HepG2 (cell line): Measurements from ENCODE around the gene LRRC15. TPM values are rescaled to one million over a fixed set of nuclear protein-coding genes. Genes with fewer than 3 reads are reported as not detected.

ENCODE experiments used
- ATAC-seq: fragments of 200-7000 bp; cut with Tn5 transposase; 3 replicates; pipeline ENCODE4 v1.9.1; 2020; ENCODE audit warnings: mild to moderate bottlenecking, moderate library complexity
- BruUV-seq: library from RNA; stranded (reverse); fragments of 400-500 nt; replicated peaks from 2 replicates; lab custom pipeline; 2021; lab: Mats Ljungman, UMichigan
- CTCF ChIA-PET: fragments of 300-600 bp; formaldehyde crosslinking; extraction: SDS; loops from one replicate; lab custom pipeline; 2021; ENCODE audit warnings: low total read pairs, inconsistent platforms, low intra/inter-chr PET ratio; lab: Yijun Ruan, JAX
- POLR2A ChIA-PET: fragments of 350-600 bp; sonication (Branson Sonifier 250); formaldehyde crosslinking; loops from one replicate; lab custom pipeline; 2020; ENCODE audit warnings: antibody characterized with exemption, inconsistent platforms; lab: Yijun Ruan, JAX
- DNase-seq: peaks from one replicate; pipeline ENCODE4 v3.0.0-alpha.2; 2015; ENCODE audit warnings: low spot score
- FAIRE-seq: peaks from 3 replicates; lab custom pipeline; 2011; peaks lifted over from hg19 to GRCh38; lab: Jason Lieb, UNC
- H2AFZ ChIP-seq: one replicate; pipeline ENCODE4 v1.6.1; 2011; ENCODE audit warnings: low read length, inconsistent platforms
- H3K27ac ChIP-seq: fragments of 300-600 bp; 3 replicates; pipeline ENCODE4 v1.8.0; 2011; ENCODE audit warnings: mixed run types, mild to moderate bottlenecking, mixed read lengths, low read length, inconsistent platforms; ENCODE audit not compliant: insufficient read depth; ENCODE audit errors: extremely low read length
- H3K27me3 ChIP-seq, 2 experiments: fragments of 200-600 bp in 1 of 2; 2 replicates in 1 of 2; 3 replicates in 1 of 2; pipeline versions ENCODE4 v1.6.0 to v1.8.0; 2011; ENCODE audit warnings: low read length in 2 of 2, mild to moderate bottlenecking in 2 of 2, moderate library complexity in 2 of 2, inconsistent platforms in 1 of 2; ENCODE audit not compliant: insufficient read depth in 2 of 2, control insufficient read depth in 1 of 2
- H3K36me3 ChIP-seq, 2 experiments: fragments of 200-600 bp in 1 of 2; replicated peaks in 1 of 2; 2 replicates in 1 of 2; 3 replicates in 1 of 2; pipeline versions ENCODE4 v1.5.1 to v1.8.0; 2011; ENCODE audit warnings: low read length in 2 of 2, inconsistent platforms in 1 of 2; ENCODE audit not compliant: insufficient read depth in 2 of 2, control insufficient read depth in 1 of 2
- H3K4me1 ChIP-seq: 2 replicates; pipeline ENCODE4 v1.5.1; 2012; ENCODE audit warnings: low read length, inconsistent platforms; ENCODE audit not compliant: insufficient read depth
- H3K4me2 ChIP-seq: 2 replicates; pipeline ENCODE4 v1.6.0; 2011; ENCODE audit warnings: low read depth, low read length, inconsistent platforms
- H3K4me3 ChIP-seq, 3 experiments: fragments of 200-600 bp in 1 of 3; sonication (generic), shearing (Covaris generic) in 1 of 3; replicated peaks in 1 of 3; 2 replicates each; pipeline ENCODE4 v1.5.1; 2011 to 2016; ENCODE audit warnings: low read length in 3 of 3, inconsistent platforms in 2 of 3, low read depth in 2 of 3, mild to moderate bottlenecking in 2 of 3, control low read depth in 1 of 3, mixed read lengths in 1 of 3; ENCODE audit not compliant: insufficient read depth in 1 of 3
- H3K79me2 ChIP-seq: one replicate; pipeline ENCODE4 v1.6.1; 2011; ENCODE audit warnings: low read length, inconsistent platforms; ENCODE audit not compliant: insufficient read depth
- H3K9ac ChIP-seq: 2 replicates; pipeline ENCODE4 v1.6.0; 2011; ENCODE audit warnings: mild to moderate bottlenecking, low read depth, low read length, inconsistent platforms; ENCODE audit not compliant: insufficient read depth
- H3K9me3 ChIP-seq: 2 replicates; pipeline ENCODE4 v1.5.1; 2012; ENCODE audit warnings: mild to moderate bottlenecking, low read length
- H4K20me1 ChIP-seq: 2 replicates; pipeline ENCODE4 v1.6.0; 2011; ENCODE audit warnings: inconsistent platforms, mild to moderate bottlenecking, low read length, moderate library complexity; ENCODE audit not compliant: insufficient read depth
- CBX2 ChIP-seq, 2 experiments: fragments of 200-600 bp in 1 of 2; sonication (generic); formaldehyde crosslinking in 1 of 2; IDR thresholded peaks; 2 replicates each; pipeline versions ENCODE4 v1.7.0 to v1.8.1; 2018 to 2022; ENCODE audit warnings: low read depth in 2 of 2, low read length in 1 of 2, mild to moderate bottlenecking in 1 of 2, missing genetic modification reagents in 1 of 2
- IKZF1 ChIP-seq: fragments of 450-650 bp; IDR thresholded peaks from 2 replicates; pipeline ENCODE4 v1.7.1; 2016
- ISX ChIP-seq: sonication (generic); formaldehyde crosslinking; conservative IDR thresholded peaks from 2 replicates; pipeline ENCODE4 v1.5.0; 2020; ENCODE audit warnings: missing genetic modification reagents
- MTF2 ChIP-seq: sonication (generic); formaldehyde crosslinking; IDR thresholded peaks from 2 replicates; pipeline ENCODE4 v1.5.0; 2020; ENCODE audit warnings: missing genetic modification reagents, borderline replicate concordance
- RNF2 ChIP-seq: fragments of 450-650 bp; conservative IDR thresholded peaks from 2 replicates; pipeline ENCODE4 v1.6.1; 2016; ENCODE audit warnings: low read depth
- RXRA ChIP-seq: sonication (generic); formaldehyde crosslinking; IDR thresholded peaks from 2 replicates; pipeline ENCODE4 v1.5.1; 2020; ENCODE audit warnings: missing genetic modification reagents
- ZFP62 ChIP-seq: sonication (generic); formaldehyde crosslinking; IDR thresholded peaks from 2 replicates; pipeline ENCODE4 v1.4.0; 2020; ENCODE audit warnings: missing genetic modification reagents
- ZNF275 ChIP-seq: sonication (generic); formaldehyde crosslinking; IDR thresholded peaks from 2 replicates; pipeline ENCODE4 v1.8.0; 2022; ENCODE audit warnings: missing genetic modification reagents, mild to moderate bottlenecking, inconsistent platforms, borderline replicate concordance
- ZNF446 ChIP-seq: sonication (generic); formaldehyde crosslinking; IDR thresholded peaks from 2 replicates; pipeline ENCODE4 v1.5.0; 2020; ENCODE audit warnings: mild to moderate bottlenecking, missing genetic modification reagents
- ZNF451 ChIP-seq: sonication (generic); formaldehyde crosslinking; IDR thresholded peaks from 2 replicates; pipeline ENCODE4 v1.5.0; 2020; ENCODE audit warnings: mild to moderate bottlenecking, missing genetic modification reagents
- WGBS: methylation state at CpG from one replicate; pipeline ENCODE4 v1.1.6; 2017; ENCODE audit warnings: low lambda C conversion rate; 5-methylcytosine and 5-hydroxymethylcytosine counted together
- in situ Hi-C: cut with HindIII; loops from 2 replicates; pipeline ENCODE4 v1.10.0; 2017; ENCODE audit warnings: low pct_unique_long_range_greater_than_20kb; ENCODE audit not compliant: extremely low pct_ligation_motif_present
- intact Hi-C: fragments of 100-400 bp; cut with micrococcal nuclease; formaldehyde crosslinking; loops from one replicate; pipeline ENCODE4 v1.10.0; 2022; ENCODE audit not compliant: unreplicated experiment
- polyA plus RNA-seq, 8 experiments: library from polyadenylated mRNA; depleted of rRNA in 3 of 8; stranded (reverse) in 7 of 8; unstranded in 1 of 8; fragments of >200 nt; fragmentation: Illumina TruSeq in 4 of 8; extraction: Trizol in 4 of 8; gene quantifications; 2 replicates each; pipeline versions ENCODE4 v1.2.1 to v1.2.3, GENCODE V29; 2011 to 2016; ENCODE audit warnings: low read depth in 4 of 8, missing spikeins in 1 of 8, mixed read lengths in 1 of 8; ENCODE audit not compliant: insufficient read depth in 1 of 8
- total RNA-seq, 5 experiments: library from RNA; depleted of rRNA; stranded (reverse); fragments of >200 nt; fragmentation: Illumina TruSeq; extraction: Trizol; gene quantifications; 2 replicates each; pipeline ENCODE4 v1.2.3, GENCODE V29; 2016; ENCODE audit warnings: low read depth in 1 of 5
- TF ChIP-seq, protein P1 (sequence below): sonication (generic); formaldehyde crosslinking; conservative IDR thresholded peaks from 2 replicates; pipeline ENCODE4 v1.8.0; 2022; ENCODE audit warnings: low read depth, missing genetic modification reagents
- TF ChIP-seq, protein P2 (sequence below): sonication (generic); formaldehyde crosslinking; IDR thresholded peaks from 2 replicates; pipeline ENCODE4 v1.5.1; 2020; ENCODE audit warnings: missing genetic modification reagents, mild to moderate bottlenecking, borderline replicate concordance
- TF ChIP-seq, protein P3 (sequence below): fragments of 450-650 bp; IDR thresholded peaks from 2 replicates; pipeline ENCODE4 v1.6.1; 2016
- TF ChIP-seq, protein P4 (sequence below): sonication (generic); formaldehyde crosslinking; IDR thresholded peaks from 2 replicates; pipeline ENCODE4 v1.5.0; 2020; ENCODE audit warnings: missing genetic modification reagents, mild to moderate bottlenecking, borderline replicate concordance
- TF ChIP-seq, protein P5 (sequence below): sonication (generic); formaldehyde crosslinking; IDR thresholded peaks from 2 replicates; pipeline ENCODE4 v1.4.0; 2020; ENCODE audit warnings: mild to moderate bottlenecking, missing genetic modification reagents

The LRRC15 gene
- total and polyA plus RNA-seq, 2 of the 13 experiments (the other 11 are each of a cell fraction or from before 2014, with no cell fraction given): not detected

DNA sequence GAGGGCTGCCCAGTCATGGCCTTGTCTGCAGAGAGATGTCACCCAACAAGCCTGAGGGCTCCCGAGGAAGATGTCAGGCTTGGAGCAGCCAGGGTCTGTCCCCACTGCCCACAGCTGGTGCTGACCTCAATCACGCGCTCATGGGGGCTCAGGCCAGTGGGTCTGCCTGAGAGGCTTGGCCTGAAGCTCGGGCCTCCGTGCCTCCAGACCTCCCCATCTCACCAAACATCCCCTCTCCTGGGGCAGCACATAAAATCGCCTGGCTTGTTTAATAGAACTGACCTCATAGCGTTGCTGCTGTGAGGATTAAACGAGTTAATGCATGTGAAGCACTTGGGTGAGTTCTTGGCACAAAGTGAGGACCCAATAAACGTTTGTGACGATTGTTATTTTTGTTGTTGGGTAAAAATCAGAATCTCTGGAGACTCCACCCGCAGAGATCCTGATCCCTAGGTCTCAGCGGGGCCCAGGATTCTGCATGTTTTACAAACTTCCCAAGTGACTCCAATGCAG lies 3.5 kb downstream of the LRRC15 start:
- ATAC-seq: no peak
- Histone ChIP-seq H4K20me1 (no peaks in the 10 kb centered on the region), H3K9ac (no peak overlapping the region), H3K27me3 (peaks cover 13 to 76% of the 10 kb centered on the region in 2 experiments; a peak in 4 of 5 replicates), H2AFZ (no peak overlapping the region), H3K4me3 (no peak overlapping the region), H3K4me2 (no peak overlapping the region), H3K4me1 (peaks cover 14% of the 10 kb centered on the region), H3K36me3 (no peaks in the 10 kb centered on the region), H3K27ac (no peak overlapping the region), H3K9me3 (no peaks in the 10 kb centered on the region), H3K79me2 (no peaks in the 10 kb centered on the region)
- ChIA-PET CTCF (no interaction called here), POLR2A (no interaction called here)
- no TSS peak for BruUV-seq
- TF ChIP-seq MTF2 (CRISPR knock-in tag): no peak
- TF ChIP-seq, protein P1, sequence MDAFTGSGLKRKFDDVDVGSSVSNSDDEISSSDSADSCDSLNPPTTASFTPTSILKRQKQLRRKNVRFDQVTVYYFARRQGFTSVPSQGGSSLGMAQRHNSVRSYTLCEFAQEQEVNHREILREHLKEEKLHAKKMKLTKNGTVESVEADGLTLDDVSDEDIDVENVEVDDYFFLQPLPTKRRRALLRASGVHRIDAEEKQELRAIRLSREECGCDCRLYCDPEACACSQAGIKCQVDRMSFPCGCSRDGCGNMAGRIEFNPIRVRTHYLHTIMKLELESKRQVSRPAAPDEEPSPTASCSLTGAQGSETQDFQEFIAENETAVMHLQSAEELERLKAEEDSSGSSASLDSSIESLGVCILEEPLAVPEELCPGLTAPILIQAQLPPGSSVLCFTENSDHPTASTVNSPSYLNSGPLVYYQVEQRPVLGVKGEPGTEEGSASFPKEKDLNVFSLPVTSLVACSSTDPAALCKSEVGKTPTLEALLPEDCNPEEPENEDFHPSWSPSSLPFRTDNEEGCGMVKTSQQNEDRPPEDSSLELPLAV (CRISPR knock-in tag): no peak
- TF ChIP-seq ZNF275 (CRISPR knock-in tag): no peak
- TF ChIP-seq CBX2 (IDR thresholded peaks at IDR 0.05; ENCODE audit: low read depth, low read length): no peak
- TF ChIP-seq CBX2 (CRISPR knock-in tag; IDR thresholded peaks at IDR 0.05; ENCODE audit: low read depth): no peak
- TF ChIP-seq ISX (CRISPR knock-in tag): no peak
- no peak for TF ChIP-seq ZFP62 (CRISPR knock-in tag)
- TF ChIP-seq, protein P2, sequence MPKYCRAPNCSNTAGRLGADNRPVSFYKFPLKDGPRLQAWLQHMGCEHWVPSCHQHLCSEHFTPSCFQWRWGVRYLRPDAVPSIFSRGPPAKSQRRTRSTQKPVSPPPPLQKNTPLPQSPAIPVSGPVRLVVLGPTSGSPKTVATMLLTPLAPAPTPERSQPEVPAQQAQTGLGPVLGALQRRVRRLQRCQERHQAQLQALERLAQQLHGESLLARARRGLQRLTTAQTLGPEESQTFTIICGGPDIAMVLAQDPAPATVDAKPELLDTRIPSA (CRISPR knock-in tag): no peak
- TF ChIP-seq RXRA (CRISPR knock-in tag): no peak
- no peak for TF ChIP-seq RNF2
- no peak for TF ChIP-seq ZNF451 (CRISPR knock-in tag)
- TF ChIP-seq, protein P3, sequence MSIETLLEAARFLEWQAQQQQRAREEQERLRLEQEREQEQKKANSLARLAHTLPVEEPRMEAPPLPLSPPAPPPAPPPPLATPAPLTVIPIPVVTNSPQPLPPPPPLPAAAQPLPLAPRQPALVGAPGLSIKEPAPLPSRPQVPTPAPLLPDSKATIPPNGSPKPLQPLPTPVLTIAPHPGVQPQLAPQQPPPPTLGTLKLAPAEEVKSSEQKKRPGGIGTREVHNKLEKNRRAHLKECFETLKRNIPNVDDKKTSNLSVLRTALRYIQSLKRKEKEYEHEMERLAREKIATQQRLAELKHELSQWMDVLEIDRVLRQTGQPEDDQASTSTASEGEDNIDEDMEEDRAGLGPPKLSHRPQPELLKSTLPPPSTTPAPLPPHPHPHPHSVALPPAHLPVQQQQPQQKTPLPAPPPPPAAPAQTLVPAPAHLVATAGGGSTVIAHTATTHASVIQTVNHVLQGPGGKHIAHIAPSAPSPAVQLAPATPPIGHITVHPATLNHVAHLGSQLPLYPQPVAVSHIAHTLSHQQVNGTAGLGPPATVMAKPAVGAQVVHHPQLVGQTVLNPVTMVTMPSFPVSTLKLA: no peak
- TF ChIP-seq ZNF446 (CRISPR knock-in tag): no peak
- TF ChIP-seq, protein P4, sequence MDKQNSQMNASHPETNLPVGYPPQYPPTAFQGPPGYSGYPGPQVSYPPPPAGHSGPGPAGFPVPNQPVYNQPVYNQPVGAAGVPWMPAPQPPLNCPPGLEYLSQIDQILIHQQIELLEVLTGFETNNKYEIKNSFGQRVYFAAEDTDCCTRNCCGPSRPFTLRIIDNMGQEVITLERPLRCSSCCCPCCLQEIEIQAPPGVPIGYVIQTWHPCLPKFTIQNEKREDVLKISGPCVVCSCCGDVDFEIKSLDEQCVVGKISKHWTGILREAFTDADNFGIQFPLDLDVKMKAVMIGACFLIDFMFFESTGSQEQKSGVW (CRISPR knock-in tag): no peak
- TF ChIP-seq IKZF1: no peak
- TF ChIP-seq, protein P5, sequence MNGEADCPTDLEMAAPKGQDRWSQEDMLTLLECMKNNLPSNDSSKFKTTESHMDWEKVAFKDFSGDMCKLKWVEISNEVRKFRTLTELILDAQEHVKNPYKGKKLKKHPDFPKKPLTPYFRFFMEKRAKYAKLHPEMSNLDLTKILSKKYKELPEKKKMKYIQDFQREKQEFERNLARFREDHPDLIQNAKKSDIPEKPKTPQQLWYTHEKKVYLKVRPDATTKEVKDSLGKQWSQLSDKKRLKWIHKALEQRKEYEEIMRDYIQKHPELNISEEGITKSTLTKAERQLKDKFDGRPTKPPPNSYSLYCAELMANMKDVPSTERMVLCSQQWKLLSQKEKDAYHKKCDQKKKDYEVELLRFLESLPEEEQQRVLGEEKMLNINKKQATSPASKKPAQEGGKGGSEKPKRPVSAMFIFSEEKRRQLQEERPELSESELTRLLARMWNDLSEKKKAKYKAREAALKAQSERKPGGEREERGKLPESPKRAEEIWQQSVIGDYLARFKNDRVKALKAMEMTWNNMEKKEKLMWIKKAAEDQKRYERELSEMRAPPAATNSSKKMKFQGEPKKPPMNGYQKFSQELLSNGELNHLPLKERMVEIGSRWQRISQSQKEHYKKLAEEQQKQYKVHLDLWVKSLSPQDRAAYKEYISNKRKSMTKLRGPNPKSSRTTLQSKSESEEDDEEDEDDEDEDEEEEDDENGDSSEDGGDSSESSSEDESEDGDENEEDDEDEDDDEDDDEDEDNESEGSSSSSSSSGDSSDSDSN (CRISPR knock-in tag): no peak
- in situ Hi-C loops (no loop called here), intact Hi-C loops (no loop called here)
- no peak for FAIRE-seq
- 19% methylated on average over 9 of the region's 12 CpGs for WGBS
- no peak for DNase-seq
